Upper lobe of left lung (tissue), 6 donors: Measurements from ENCODE around the gene HSDL2. TPM values are rescaled to one million over a fixed set of nuclear protein-coding genes. Genes with fewer than 3 reads are reported as not detected.

Experiments
- ATAC-seq, 2 donors: fragments of 200-7000 bp; cut with Tn5 transposase; one replicate each; pipeline ENCODE4 v1.9.1; 2022; ENCODE audit warnings: mild to moderate bottlenecking in 2 of 2, moderate library complexity in 2 of 2; ENCODE audit not compliant: low FRiP score in 2 of 2
- DNase-seq, 2 donors: peaks; one replicate each; pipeline ENCODE4 v3.0.0-alpha.2; 2019 to 2020
- H3K27ac ChIP-seq, 4 donors: fragments of 200-600 bp; sonication (generic); one replicate each; pipeline ENCODE4 v1.5.1; 2016 to 2019
- H3K27me3 ChIP-seq, 4 donors: fragments of 200-600 bp; sonication (generic); one replicate each; pipeline ENCODE4 v1.5.1; 2017 to 2019
- H3K36me3 ChIP-seq, 4 donors: fragments of 200-600 bp; sonication (generic); one replicate each; pipeline ENCODE4 v1.5.1; 2016 to 2019
- H3K4me1 ChIP-seq, 4 donors: fragments of 200-600 bp; sonication (generic); one replicate each; pipeline ENCODE4 v1.5.1; 2018 to 2019
- H3K4me3 ChIP-seq, 4 donors: fragments of 200-600 bp; sonication (generic); one replicate each; pipeline ENCODE4 v1.5.1; 2017 to 2019; ENCODE audit warnings: mild to moderate bottlenecking in 2 of 4, moderate library complexity in 1 of 4
- H3K9me3 ChIP-seq, 4 donors: fragments of 200-600 bp; sonication (generic); one replicate each; pipeline ENCODE4 v1.5.1; 2018 to 2019
- CTCF ChIP-seq, 6 experiments: fragments of 450-650 bp in 4 of 6; fragments of 200-600 bp in 2 of 6; sonication (generic) in 2 of 6; IDR thresholded peaks; one replicate each; pipeline ENCODE4 v1.5.1; 2016 to 2019; ENCODE audit warnings: antibody characterized with exemption in 6 of 6
- EP300 ChIP-seq, 4 donors: sonication (generic); formaldehyde crosslinking; IDR thresholded peaks; one replicate each; pipeline ENCODE4 v1.5.1; 2017; ENCODE audit warnings: antibody characterized with exemption in 4 of 4, control low read depth in 2 of 4
- POLR2A ChIP-seq, 4 donors: fragments of 450-650 bp; IDR thresholded peaks; one replicate each; pipeline ENCODE4 v1.5.1; 2016 to 2017; ENCODE audit warnings: antibody characterized with exemption in 4 of 4, mild to moderate bottlenecking in 2 of 4
- POLR2AphosphoS5 ChIP-seq, 2 donors: sonication (generic); formaldehyde crosslinking; IDR thresholded peaks; one replicate each; pipeline ENCODE4 v1.5.1; 2017; ENCODE audit warnings: antibody characterized with exemption in 2 of 2
- WGBS, 2 donors: methylation state at CpG; one replicate each; pipeline ENCODE4 v1.1.5; 2017 to 2018; 5-methylcytosine and 5-hydroxymethylcytosine counted together
- total RNA-seq, 6 donors: library from RNA; depleted of rRNA in 4 of 6; stranded (reverse); fragments of >200 nt in 4 of 6; gene quantifications; one replicate each; pipeline versions ENCODE4 v1.1.0 to v1.2.1, GENCODE V29; 2016 to 2021
- donor health status: DM: no; HTN: no; CAD: no; lungs with moderate emphysema.
- donor health status: DM: no; HTN: yes; CAD: no; lungs with severe emphysema.

Gene HSDL2
- total RNA-seq, 6 donors from 2014 or later, result 25.1 to 92.6 (median 46.2) TPM

GRCh38 chr9:112352209-112352608 lies 27.7 kb upstream of the HSDL2 start:
- no peaks in the 10 kb centered on the region for H3K36me3 ChIP-seq
- no peak for TF ChIP-seq POLR2A (IDR thresholded peaks at IDR 0.05)
- no peak for TF ChIP-seq POLR2AphosphoS5 (IDR thresholded peaks at IDR 0.05)
- TF ChIP-seq EP300 (IDR thresholded peaks at IDR 0.05), result no peak
- no peak for TF ChIP-seq CTCF (IDR thresholded peaks at IDR 0.05)
- H3K27ac ChIP-seq, result no peak overlapping the region
- peaks cover 0 to 7% (median 6%) of the 10 kb centered on the region in 4 donors for H3K4me1 ChIP-seq
- H3K4me3 ChIP-seq, result no peak overlapping the region
- no peaks in the 10 kb centered on the region for H3K27me3 ChIP-seq
- no peaks in the 10 kb centered on the region for H3K9me3 ChIP-seq
- no peak for ATAC-seq
- 60 to 69% methylated on average over 3 of the region's 3 CpGs for WGBS, 2 donors
- DNase-seq, result no peak

GRCh38 chr9:112354081-112354743 lies 25.7 kb upstream of the HSDL2 start:
- TF ChIP-seq POLR2AphosphoS5 (IDR thresholded peaks at IDR 0.05) (no peak), EP300 (IDR thresholded peaks at IDR 0.05) (no peak), CTCF (IDR thresholded peaks at IDR 0.05) (no peak), POLR2A (IDR thresholded peaks at IDR 0.05) (no peak)
- ATAC-seq, result no peak
- H3K36me3 ChIP-seq, result no peaks in the 10 kb centered on the region
- H3K9me3 ChIP-seq, result no peaks in the 10 kb centered on the region
- no peak for DNase-seq
- H3K27me3 ChIP-seq, result no peaks in the 10 kb centered on the region
- no peak overlapping the region for H3K4me3 ChIP-seq
- WGBS, 2 donors, result 43 to 79% methylated on average over 1 of the region's 1 CpG
- no peaks in the 10 kb centered on the region for H3K4me1 ChIP-seq
- no peak overlapping the region for H3K27ac ChIP-seq

- Histone ChIP-seq H3K27me3 (no peaks in the 10 kb centered on the region), H3K9me3 (no peaks in the 10 kb centered on the region), H3K36me3 (no peaks in the 10 kb centered on the region), H3K27ac (peak overlapping the region in 1 of 4 donors; percentile 6), H3K4me1 (no peaks in the 10 kb centered on the region), H3K4me3 (no peak overlapping the region)
- ATAC-seq (no peak), DNase-seq (peak in 1 of 2 donors; percentile 51)
- WGBS, 2 donors, result 53 to 64% methylated on average over 8 of the region's 8 CpGs
- peak in 1 of 4 donors; percentile 15 for TF ChIP-seq EP300 (IDR thresholded peaks at IDR 0.05)
- TF ChIP-seq POLR2A (IDR thresholded peaks at IDR 0.05), result no peak
Measured at GRCh38 chr9:112355427-112355897, 24.4 kb upstream of the HSDL2 start.

- 84 to 86% methylated on average over 5 of the region's 5 CpGs for WGBS, 2 donors
- no peak for DNase-seq
- Histone ChIP-seq H3K27me3 (no peaks in the 10 kb centered on the region), H3K27ac (no peak overlapping the region), H3K9me3 (no peaks in the 10 kb centered on the region), H3K4me3 (no peak overlapping the region), H3K4me1 (peaks cover 0 to 8% (median 0%) of the 10 kb centered on the region in 4 donors), H3K36me3 (no peaks in the 10 kb centered on the region)
- TF ChIP-seq POLR2A (IDR thresholded peaks at IDR 0.05) (no peak), CTCF (IDR thresholded peaks at IDR 0.05) (no peak), POLR2AphosphoS5 (IDR thresholded peaks at IDR 0.05) (no peak), EP300 (IDR thresholded peaks at IDR 0.05) (no peak)
- no peak for ATAC-seq
Measured at GRCh38 chr9:112360047-112360804, 19.7 kb upstream of the HSDL2 start.

GRCh38 chr9:112361601-112362000 lies 18.3 kb upstream of the HSDL2 start:
- H3K9me3 ChIP-seq, result no peaks in the 10 kb centered on the region
- no peaks in the 10 kb centered on the region for H3K36me3 ChIP-seq
- TF ChIP-seq POLR2A (IDR thresholded peaks at IDR 0.05) (no peak), CTCF (IDR thresholded peaks at IDR 0.05) (peak; percentile 38 to 72 (median 54))
- DNase-seq, result no peak
- peaks cover 0 to 8% (median 0%) of the 10 kb centered on the region in 4 donors for H3K4me1 ChIP-seq
- H3K27me3 ChIP-seq, result no peaks in the 10 kb centered on the region
- WGBS, 2 donors, result 13 to 14% methylated on average over 4 of the region's 4 CpGs
- ATAC-seq, result peak in 1 of 2 donors; percentile 71
- H3K27ac ChIP-seq, result no peak overlapping the region
- H3K4me3 ChIP-seq, result no peak overlapping the region
